ENCODE results near the gene SASH3. TPM values are rescaled to one million over a fixed set of nuclear protein-coding genes. Genes with fewer than 3 reads are reported as not detected.
A peak's percentile ranks its signal among the peaks of the same experiment; 100 is the strongest.

SASH3 gene
- total and polyA plus RNA-seq, 8 donors = 0.58 to 12.1 (median 3.5) TPM; not detected in 1

GRCh38 chrX:129747533-129747932 lies 32.2 kb upstream of the SASH3 start:
- whole genome bisulfite sequencing, 5 donors = 79 to 95% (median 89%) methylated on average over 3 to 4 of the region's 4 CpGs
- H3K27ac ChIP-seq = no peak overlapping the region
- H3K36me3 ChIP-seq = no peaks in the 10 kb centered on the region
- H3K9me3 ChIP-seq = no peaks in the 10 kb centered on the region
- peaks cover 0 to 14% (median 0%) of the 10 kb centered on the region in 3 donors for H3K27me3 ChIP-seq
- intact Hi-C loops (cut with DNase I; ENCODE audit: low total_unique reads) = no loop called here
- TF ChIP-seq POLR2A (IDR thresholded peaks at IDR 0.05) = no peak
- TF ChIP-seq EP300 (IDR thresholded peaks at IDR 0.05) = no peak
- TF ChIP-seq POLR2AphosphoS5 (IDR thresholded peaks at IDR 0.05) = no peak
- no peak for TF ChIP-seq CTCF (IDR thresholded peaks at IDR 0.05)
- no peak overlapping the region for H3K4me3 ChIP-seq
- DNase-seq = no peak
- H3K4me1 ChIP-seq = no peaks in the 10 kb centered on the region

GRCh38 chrX:129748305-129748704 lies 31.4 kb upstream of the SASH3 start:
- no peak overlapping the region for H3K27ac ChIP-seq
- H3K4me1 ChIP-seq = no peaks in the 10 kb centered on the region
- peak in 1 of 2 donors; percentile 65 for DNase-seq
- no peaks in the 10 kb centered on the region for H3K9me3 ChIP-seq
- 53 to 65% (median 58%) methylated on average over 4 of the region's 4 CpGs for WGBS, 5 donors
- intact Hi-C loops (cut with DNase I; ENCODE audit: low total_unique reads) = no loop called here
- TF ChIP-seq POLR2AphosphoS5 (IDR thresholded peaks at IDR 0.05) (peak in 1 of 3 donors; percentile 4), EP300 (IDR thresholded peaks at IDR 0.05) (no peak)
- peaks cover 0 to 12% (median 0%) of the 10 kb centered on the region in 3 donors for H3K27me3 ChIP-seq
- no peak overlapping the region for H3K4me3 ChIP-seq
- H3K36me3 ChIP-seq = no peaks in the 10 kb centered on the region

GRCh38 chrX:129749069-129749468 lies 30.7 kb upstream of the SASH3 start:
- Histone ChIP-seq H3K36me3 (no peaks in the 10 kb centered on the region), H3K9me3 (no peaks in the 10 kb centered on the region), H3K4me1 (no peaks in the 10 kb centered on the region), H3K27me3 (peaks cover 0 to 9% (median 0%) of the 10 kb centered on the region in 3 donors), H3K4me3 (no peak overlapping the region), H3K27ac (peak overlapping the region in 1 of 5 donors; percentile 9)
- DNase-seq = no peak
- 45 to 72% (median 70%) methylated on average over 2 of the region's 2 CpGs for WGBS, 5 donors
- intact Hi-C loops (cut with DNase I; ENCODE audit: low total_unique reads) = no loop called here
- TF ChIP-seq CTCF (IDR thresholded peaks at IDR 0.05) = no peak
- TF ChIP-seq POLR2AphosphoS5 (IDR thresholded peaks at IDR 0.05) = no peak
- TF ChIP-seq POLR2A (IDR thresholded peaks at IDR 0.05) = no peak

GRCh38 chrX:129750971-129751370 lies 28.8 kb upstream of the SASH3 start:
- no peak for DNase-seq
- WGBS, 5 donors = 77 to 89% (median 85%) methylated on average over 8 of the region's 8 CpGs
- Histone ChIP-seq H3K36me3 (no peaks in the 10 kb centered on the region), H3K4me1 (no peaks in the 10 kb centered on the region), H3K9me3 (no peaks in the 10 kb centered on the region), H3K4me3 (no peak overlapping the region), H3K27me3 (no peaks in the 10 kb centered on the region), H3K27ac (no peak overlapping the region)
- no peak for TF ChIP-seq CTCF (IDR thresholded peaks at IDR 0.05)
- intact Hi-C loops (cut with DNase I; ENCODE audit: low total_unique reads) = no loop called here

DNA sequence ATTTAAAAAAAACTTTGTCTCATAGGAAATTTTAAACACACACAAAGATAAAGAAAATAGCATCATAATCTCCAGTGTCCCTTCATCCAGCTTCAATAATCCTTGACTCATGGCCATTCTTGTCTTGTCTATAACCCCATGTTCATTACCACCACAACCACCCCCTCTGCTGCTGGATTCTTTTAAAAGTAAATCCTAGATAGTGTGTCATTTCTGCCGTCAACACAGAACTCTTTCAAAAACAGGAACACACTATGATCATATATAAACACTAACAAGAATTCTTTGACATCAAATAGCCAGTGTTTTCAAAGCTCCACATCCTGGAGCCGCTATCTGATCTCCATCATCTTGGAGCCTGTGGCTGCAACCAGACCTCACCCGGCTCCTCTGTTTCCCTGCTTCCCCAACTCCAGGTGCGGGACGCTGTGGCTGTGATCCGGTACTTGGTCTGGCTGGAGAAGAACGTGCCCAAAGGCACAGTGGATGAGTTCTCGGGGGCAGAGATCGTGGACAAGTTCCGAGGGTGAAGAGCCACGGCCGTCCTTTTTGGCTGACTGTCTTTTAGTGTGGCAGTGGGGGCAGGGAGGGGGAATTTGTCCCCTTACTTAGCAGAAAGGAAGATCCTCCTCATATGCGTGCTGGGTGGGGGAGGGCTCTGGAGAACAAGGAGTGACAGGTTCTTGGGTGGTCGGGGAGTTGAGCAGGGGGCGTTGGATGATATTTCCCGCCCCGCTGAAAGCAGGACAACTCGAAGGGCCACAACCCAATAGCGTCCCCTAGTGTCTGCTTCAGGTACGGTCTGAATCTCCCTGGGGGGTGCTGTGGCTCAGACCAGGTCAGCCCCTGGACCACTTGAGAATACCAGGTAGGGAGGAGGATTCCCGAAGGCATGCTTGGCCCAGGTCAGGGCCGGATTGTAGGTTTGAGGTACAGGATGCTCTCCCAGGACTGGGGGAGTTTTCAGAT lies 25.4 kb upstream of the SASH3 start:
- Histone ChIP-seq H3K27me3 (peaks cover 0 to 3% (median 0%) of the 10 kb centered on the region in 3 donors), H3K4me1 (no peaks in the 10 kb centered on the region), H3K36me3 (no peaks in the 10 kb centered on the region), H3K9me3 (no peaks in the 10 kb centered on the region), H3K4me3 (no peak overlapping the region), H3K27ac (no peak overlapping the region)
- TF ChIP-seq CTCF (IDR thresholded peaks at IDR 0.05) (no peak), POLR2AphosphoS5 (IDR thresholded peaks at IDR 0.05) (no peak)
- DNase-seq = no peak
- intact Hi-C loops (cut with DNase I; ENCODE audit: low total_unique reads) = no loop called here
- WGBS, 5 donors = 44 to 68% (median 54%) methylated on average over 19 to 22 of the region's 22 CpGs

Measured in stomach (tissue), 9 donors.